K562 (cell line): Measurements from ENCODE around the gene TLCD5. TPM values are rescaled to one million over a fixed set of nuclear protein-coding genes. Genes with fewer than 3 reads are reported as not detected.

Source experiments
- ILK ChIP-seq: fragments of 450-650 bp; IDR thresholded peaks from 2 replicates; pipeline ENCODE4 v1.6.1; 2016; ENCODE audit warnings: missing genetic modification characterization, low read depth, mild to moderate bottlenecking, missing compliant biosample characterization, moderate library complexity, borderline replicate concordance
- NBN ChIP-seq: fragments of 450-650 bp; IDR thresholded peaks from 2 replicates; pipeline ENCODE4 v1.6.1; 2016; ENCODE audit warnings: low read depth, mild to moderate bottlenecking
- NR3C1 ChIP-seq: sonication (generic); formaldehyde crosslinking; IDR thresholded peaks from 2 replicates; pipeline ENCODE4 v1.8.1; 2022; ENCODE audit warnings: missing genetic modification reagents
- PPARD ChIP-seq: fragments of 250-450 bp; sonication (Bioruptor Pico); IDR thresholded peaks from 2 replicates; pipeline ENCODE4 v1.8.0; 2022; ENCODE audit warnings: inconsistent platforms, mild to moderate bottlenecking, moderate library complexity
- PTRF ChIP-seq: fragments of 450-650 bp; IDR thresholded peaks from 2 replicates; pipeline ENCODE4 v1.6.1; 2016; ENCODE audit warnings: mild to moderate bottlenecking, missing genetic modification characterization, missing compliant biosample characterization
- SIX5 ChIP-seq, 2 experiments: IDR thresholded peaks; 2 replicates each; pipeline ENCODE4 v1.6.1; 2011; ENCODE audit warnings: low read length in 2 of 2, borderline replicate concordance in 1 of 2, low read depth in 1 of 2, mild to moderate bottlenecking in 1 of 2, moderate library complexity in 1 of 2; ENCODE audit not compliant: insufficient read depth in 1 of 2
- ZNF347 ChIP-seq: fragments of 450-650 bp; formaldehyde crosslinking; IDR thresholded peaks from 2 replicates; pipeline ENCODE4 v1.4.0; 2020; ENCODE audit warnings: low read depth, mild to moderate bottlenecking, moderate library complexity
- ZNF77 ChIP-seq: fragments of 250-450 bp; sonication (Bioruptor Pico); IDR thresholded peaks from 2 replicates; pipeline ENCODE4 v1.5.0; 2020
- polyA plus RNA-seq, 8 experiments: library from polyadenylated mRNA; depleted of rRNA in 4 of 8; stranded (reverse) in 5 of 8; unstranded in 3 of 8; fragments of >200 nt; fragmentation: Nextera tagmentation in 2 of 8; fragmentation: Illumina TruSeq in 1 of 8; extraction: Ambion mirVana in 2 of 8; extraction: Trizol in 1 of 8; gene quantifications; 2 replicates each; pipeline versions ENCODE4 v1.2.1 to v1.2.3, GENCODE V29; 2011 to 2014; ENCODE audit warnings: inconsistent platforms in 1 of 8, missing spikeins in 1 of 8
- total RNA-seq, 7 experiments: library from RNA; depleted of rRNA in 6 of 7; stranded (reverse); fragments of >200 nt in 6 of 7; fragmentation: Illumina TruSeq in 2 of 7; extraction: Trizol in 2 of 7; gene quantifications; 2 replicates each; pipeline versions ENCODE4 v1.2.1 to v1.2.3, GENCODE V29; 2011 to 2021; ENCODE audit warnings: low replicate concordance in 1 of 7
- TF ChIP-seq, protein P1 (sequence below), 2 experiments: fragments of 150-350 bp in 1 of 2; IDR thresholded peaks; 2 replicates each; pipeline ENCODE4 v1.6.1; 2012 to 2016; ENCODE audit warnings: low read depth in 2 of 2, low read length in 2 of 2, mild to moderate bottlenecking in 1 of 2, moderate library complexity in 1 of 2
- TF ChIP-seq, protein P2 (sequence below), 3 experiments: fragments of 200-800 bp in 1 of 3; fragments of 250-450 bp in 1 of 3; fragments of 450-650 bp in 1 of 3; sonication (Bioruptor Pico) in 1 of 3; sonication (Bioruptor generic) in 1 of 3; formaldehyde crosslinking in 1 of 3; IDR thresholded peaks; 2 replicates each; pipeline versions ENCODE4 v1.6.1 to v1.8.0; 2016 to 2022; ENCODE audit warnings: mild to moderate bottlenecking in 2 of 3, missing genetic modification characterization in 2 of 3, missing compliant biosample characterization in 1 of 3, moderate library complexity in 1 of 3
- TF ChIP-seq, protein P3 (sequence below): fragments of 250-450 bp; sonication (Bioruptor Pico); IDR thresholded peaks from 2 replicates; pipeline ENCODE4 v1.8.0; 2022; ENCODE audit warnings: inconsistent platforms, mild to moderate bottlenecking, moderate library complexity, borderline replicate concordance
- TF ChIP-seq, protein P4 (sequence below): fragments of 450-650 bp; IDR thresholded peaks from 2 replicates; pipeline ENCODE4 v1.6.1; 2018; ENCODE audit not compliant: partially characterized antibody

TLCD5 gene
- total and polyA plus RNA-seq, 9 of the 15 experiments (the other 6 are each of a cell fraction or from before 2014, with no cell fraction given), result 0.94 to 5.1 (median 1.6) TPM

DNA sequence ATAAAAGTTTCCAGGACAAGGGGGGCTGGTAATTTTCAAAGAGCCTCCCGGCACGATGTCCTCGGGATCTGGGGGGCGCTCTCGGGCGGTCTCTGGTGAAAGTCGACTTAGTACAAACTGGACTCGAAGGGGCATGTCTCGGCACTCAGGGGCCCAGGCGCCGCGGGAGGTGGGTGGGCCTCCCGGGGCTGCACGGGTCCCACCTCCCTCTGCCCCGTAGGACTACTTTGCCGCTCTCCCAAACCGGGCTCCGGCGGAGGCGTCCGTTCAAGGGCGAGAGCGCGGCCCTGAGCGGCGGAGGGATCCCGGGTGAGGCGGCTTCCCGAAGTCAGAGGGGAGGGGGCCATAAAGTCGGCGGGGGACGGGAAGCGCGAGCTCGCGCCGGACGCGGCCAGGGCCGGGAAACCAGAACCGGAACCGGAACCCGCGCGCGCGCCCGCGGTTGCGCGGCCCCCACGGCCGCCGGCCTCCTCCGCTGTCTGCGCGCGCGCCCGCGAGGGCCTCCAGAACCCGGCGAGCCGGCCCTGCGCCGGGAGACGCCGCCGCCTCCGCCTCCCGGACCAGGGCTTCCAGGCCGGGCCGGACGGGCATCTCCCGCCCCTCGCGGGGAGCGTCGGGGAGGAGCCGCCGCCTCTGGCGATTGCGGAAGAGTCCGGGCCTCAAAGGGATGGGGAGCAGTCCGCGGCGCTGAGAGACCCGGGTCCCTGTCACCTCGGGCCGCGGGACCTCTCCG is 11.0 kb downstream of the TLCD5 start, which contains the start of gene ARHGEF12 (continued):
- TF ChIP-seq, protein P1, sequence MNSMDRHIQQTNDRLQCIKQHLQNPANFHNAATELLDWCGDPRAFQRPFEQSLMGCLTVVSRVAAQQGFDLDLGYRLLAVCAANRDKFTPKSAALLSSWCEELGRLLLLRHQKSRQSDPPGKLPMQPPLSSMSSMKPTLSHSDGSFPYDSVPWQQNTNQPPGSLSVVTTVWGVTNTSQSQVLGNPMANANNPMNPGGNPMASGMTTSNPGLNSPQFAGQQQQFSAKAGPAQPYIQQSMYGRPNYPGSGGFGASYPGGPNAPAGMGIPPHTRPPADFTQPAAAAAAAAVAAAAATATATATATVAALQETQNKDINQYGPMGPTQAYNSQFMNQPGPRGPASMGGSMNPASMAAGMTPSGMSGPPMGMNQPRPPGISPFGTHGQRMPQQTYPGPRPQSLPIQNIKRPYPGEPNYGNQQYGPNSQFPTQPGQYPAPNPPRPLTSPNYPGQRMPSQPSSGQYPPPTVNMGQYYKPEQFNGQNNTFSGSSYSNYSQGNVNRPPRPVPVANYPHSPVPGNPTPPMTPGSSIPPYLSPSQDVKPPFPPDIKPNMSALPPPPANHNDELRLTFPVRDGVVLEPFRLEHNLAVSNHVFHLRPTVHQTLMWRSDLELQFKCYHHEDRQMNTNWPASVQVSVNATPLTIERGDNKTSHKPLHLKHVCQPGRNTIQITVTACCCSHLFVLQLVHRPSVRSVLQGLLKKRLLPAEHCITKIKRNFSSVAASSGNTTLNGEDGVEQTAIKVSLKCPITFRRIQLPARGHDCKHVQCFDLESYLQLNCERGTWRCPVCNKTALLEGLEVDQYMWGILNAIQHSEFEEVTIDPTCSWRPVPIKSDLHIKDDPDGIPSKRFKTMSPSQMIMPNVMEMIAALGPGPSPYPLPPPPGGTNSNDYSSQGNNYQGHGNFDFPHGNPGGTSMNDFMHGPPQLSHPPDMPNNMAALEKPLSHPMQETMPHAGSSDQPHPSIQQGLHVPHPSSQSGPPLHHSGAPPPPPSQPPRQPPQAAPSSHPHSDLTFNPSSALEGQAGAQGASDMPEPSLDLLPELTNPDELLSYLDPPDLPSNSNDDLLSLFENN (IDR thresholded peaks at IDR 0.05; ENCODE audit: low read depth in 2 of 2, low read length in 2 of 2), result no peak
- TF ChIP-seq PPARD (no peak), ILK (tag) (no peak), NBN (peak; percentile 87), PTRF (tag) (no peak), ZNF347 (no peak), NR3C1 (CRISPR knock-in tag) (no peak), SIX5 (IDR thresholded peaks at IDR 0.05; ENCODE audit: borderline replicate concordance in 1 of 2, insufficient read depth in 1 of 2, low read depth in 1 of 2, low read length in 2 of 2) (no peak), ZNF77 (CRISPR knock-in tag) (no peak)
- TF ChIP-seq, protein P2, sequence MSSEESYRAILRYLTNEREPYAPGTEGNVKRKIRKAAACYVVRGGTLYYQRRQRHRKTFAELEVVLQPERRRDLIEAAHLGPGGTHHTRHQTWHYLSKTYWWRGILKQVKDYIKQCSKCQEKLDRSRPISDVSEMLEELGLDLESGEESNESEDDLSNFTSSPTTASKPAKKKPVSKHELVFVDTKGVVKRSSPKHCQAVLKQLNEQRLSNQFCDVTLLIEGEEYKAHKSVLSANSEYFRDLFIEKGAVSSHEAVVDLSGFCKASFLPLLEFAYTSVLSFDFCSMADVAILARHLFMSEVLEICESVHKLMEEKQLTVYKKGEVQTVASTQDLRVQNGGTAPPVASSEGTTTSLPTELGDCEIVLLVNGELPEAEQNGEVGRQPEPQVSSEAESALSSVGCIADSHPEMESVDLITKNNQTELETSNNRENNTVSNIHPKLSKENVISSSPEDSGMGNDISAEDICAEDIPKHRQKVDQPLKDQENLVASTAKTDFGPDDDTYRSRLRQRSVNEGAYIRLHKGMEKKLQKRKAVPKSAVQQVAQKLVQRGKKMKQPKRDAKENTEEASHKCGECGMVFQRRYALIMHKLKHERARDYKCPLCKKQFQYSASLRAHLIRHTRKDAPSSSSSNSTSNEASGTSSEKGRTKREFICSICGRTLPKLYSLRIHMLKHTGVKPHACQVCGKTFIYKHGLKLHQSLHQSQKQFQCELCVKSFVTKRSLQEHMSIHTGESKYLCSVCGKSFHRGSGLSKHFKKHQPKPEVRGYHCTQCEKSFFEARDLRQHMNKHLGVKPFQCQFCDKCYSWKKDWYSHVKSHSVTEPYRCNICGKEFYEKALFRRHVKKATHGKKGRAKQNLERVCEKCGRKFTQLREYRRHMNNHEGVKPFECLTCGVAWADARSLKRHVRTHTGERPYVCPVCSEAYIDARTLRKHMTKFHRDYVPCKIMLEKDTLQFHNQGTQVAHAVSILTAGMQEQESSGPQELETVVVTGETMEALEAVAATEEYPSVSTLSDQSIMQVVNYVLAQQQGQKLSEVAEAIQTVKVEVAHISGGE (CRISPR knock-in tag; IDR thresholded peaks at IDR 0.05), result peak in 2 of 3 experiments; percentile 65 to 93; a peak in 3 of 6 replicates
- TF ChIP-seq, protein P3, sequence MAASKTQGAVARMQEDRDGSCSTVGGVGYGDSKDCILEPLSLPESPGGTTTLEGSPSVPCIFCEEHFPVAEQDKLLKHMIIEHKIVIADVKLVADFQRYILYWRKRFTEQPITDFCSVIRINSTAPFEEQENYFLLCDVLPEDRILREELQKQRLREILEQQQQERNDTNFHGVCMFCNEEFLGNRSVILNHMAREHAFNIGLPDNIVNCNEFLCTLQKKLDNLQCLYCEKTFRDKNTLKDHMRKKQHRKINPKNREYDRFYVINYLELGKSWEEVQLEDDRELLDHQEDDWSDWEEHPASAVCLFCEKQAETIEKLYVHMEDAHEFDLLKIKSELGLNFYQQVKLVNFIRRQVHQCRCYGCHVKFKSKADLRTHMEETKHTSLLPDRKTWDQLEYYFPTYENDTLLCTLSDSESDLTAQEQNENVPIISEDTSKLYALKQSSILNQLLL (CRISPR knock-in tag), result no peak
- TF ChIP-seq, protein P4, sequence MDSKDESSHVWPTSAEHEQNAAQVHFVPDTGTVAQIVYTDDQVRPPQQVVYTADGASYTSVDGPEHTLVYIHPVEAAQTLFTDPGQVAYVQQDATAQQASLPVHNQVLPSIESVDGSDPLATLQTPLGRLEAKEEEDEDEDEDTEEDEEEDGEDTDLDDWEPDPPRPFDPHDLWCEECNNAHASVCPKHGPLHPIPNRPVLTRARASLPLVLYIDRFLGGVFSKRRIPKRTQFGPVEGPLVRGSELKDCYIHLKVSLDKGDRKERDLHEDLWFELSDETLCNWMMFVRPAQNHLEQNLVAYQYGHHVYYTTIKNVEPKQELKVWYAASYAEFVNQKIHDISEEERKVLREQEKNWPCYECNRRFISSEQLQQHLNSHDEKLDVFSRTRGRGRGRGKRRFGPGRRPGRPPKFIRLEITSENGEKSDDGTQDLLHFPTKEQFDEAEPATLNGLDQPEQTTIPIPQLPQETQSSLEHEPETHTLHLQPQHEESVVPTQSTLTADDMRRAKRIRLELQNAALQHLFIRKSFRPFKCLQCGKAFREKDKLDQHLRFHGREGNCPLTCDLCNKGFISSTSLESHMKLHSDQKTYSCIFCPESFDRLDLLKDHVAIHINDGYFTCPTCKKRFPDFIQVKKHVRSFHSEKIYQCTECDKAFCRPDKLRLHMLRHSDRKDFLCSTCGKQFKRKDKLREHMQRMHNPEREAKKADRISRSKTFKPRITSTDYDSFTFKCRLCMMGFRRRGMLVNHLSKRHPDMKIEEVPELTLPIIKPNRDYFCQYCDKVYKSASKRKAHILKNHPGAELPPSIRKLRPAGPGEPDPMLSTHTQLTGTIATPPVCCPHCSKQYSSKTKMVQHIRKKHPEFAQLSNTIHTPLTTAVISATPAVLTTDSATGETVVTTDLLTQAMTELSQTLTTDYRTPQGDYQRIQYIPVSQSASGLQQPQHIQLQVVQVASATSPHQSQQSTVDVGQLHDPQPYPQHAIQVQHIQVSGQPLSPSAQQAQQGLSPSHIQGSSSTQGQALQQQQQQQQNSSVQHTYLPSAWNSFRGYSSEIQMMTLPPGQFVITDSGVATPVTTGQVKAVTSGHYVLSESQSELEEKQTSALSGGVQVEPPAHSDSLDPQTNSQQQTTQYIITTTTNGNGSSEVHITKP, result peak; percentile 32
